ENCODE results near the gene LPP. TPM values are rescaled to one million over a fixed set of nuclear protein-coding genes. Genes with fewer than 3 reads are reported as not detected.

The LPP gene
- total and polyA plus RNA-seq, 2 of the 4 experiments (the other 2 are of a cell fraction), result 16.0 to 130 TPM

DNA sequence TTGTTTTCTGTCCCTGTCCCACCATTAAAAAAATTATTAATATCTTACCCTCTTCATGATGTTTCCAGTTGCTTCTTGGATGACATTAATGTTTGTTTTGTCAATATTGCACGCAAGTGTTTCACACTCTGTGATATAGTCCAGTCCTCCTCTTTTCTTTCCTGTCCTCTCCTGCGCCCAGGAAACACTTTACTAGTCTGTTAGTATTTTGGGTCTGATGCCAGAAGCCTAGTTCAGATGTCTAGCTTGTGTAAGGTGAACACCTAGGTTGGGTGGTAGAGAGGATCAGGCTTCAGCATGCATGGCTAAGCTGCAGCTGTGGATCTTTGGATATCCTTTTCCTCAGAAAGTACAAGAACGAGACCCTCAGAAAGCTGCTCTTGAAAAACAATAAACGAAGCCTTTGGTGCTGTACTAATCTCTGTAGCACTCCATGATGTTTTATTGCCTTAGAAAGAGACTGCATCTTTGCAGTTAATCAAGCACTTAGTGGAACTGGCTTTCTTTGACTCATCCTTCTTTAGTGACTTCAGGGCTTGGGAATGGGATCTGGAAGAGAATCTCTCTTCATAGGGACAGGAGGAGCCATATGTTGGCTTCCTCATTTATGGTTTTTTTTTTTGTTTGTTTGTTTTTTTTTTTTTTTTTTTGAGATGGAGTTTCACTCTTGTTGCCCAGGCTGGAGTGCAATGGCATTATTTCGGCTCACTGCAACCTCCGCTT, 253.4 kb downstream of the LPP start:
- H3K36me3 ChIP-seq (ENCODE audit: control insufficient read depth, insufficient read depth, low read length), result peaks cover 16% of the 10 kb centered on the region
- no peak overlapping the region for H4K5ac ChIP-seq (ENCODE audit: low read depth, low read length)
- no peaks in the 10 kb centered on the region for H3K9me3 ChIP-seq (ENCODE audit: control insufficient read depth, insufficient read depth, low read length)
- H3K23ac ChIP-seq (ENCODE audit: low read depth, low read length), result no peak overlapping the region
- H3K9me1 ChIP-seq (ENCODE audit: insufficient read depth, low read length), result peaks cover 22% of the 10 kb centered on the region
- no peak overlapping the region for H3K27ac ChIP-seq (ENCODE audit: insufficient read depth, low read length)
- ChIA-PET POLR2A (ENCODE audit: unreplicated experiment) (no interaction called here), CTCF (no interaction called here)
- H2BK15ac ChIP-seq (ENCODE audit: low read depth, low read length), result no peak overlapping the region
- no peak overlapping the region for H3K18ac ChIP-seq (ENCODE audit: low read depth, low read length)
- intact Hi-C loops (cut with micrococcal nuclease), result no loop called here
- H3K56ac ChIP-seq (ENCODE audit: extremely low read depth, insufficient read depth, low read length), result no peak overlapping the region
- no peak overlapping the region for H3K4me3 ChIP-seq (ENCODE audit: insufficient read depth, low read depth, low read length)
- H2AK9ac ChIP-seq (replicated peaks; ENCODE audit: low read depth, low read length, poor library complexity), result no peak overlapping the region
- no peak overlapping the region for H2AK5ac ChIP-seq (ENCODE audit: low read depth, low read length)
- no peak overlapping the region for H2AFZ ChIP-seq (replicated peaks; ENCODE audit: low read length, poor library complexity)
- peaks cover 26% of the 10 kb centered on the region; the same call in 1 of the 2 replicates for H4K20me1 ChIP-seq (ENCODE audit: insufficient read depth, low read length)
- WGBS, 2 experiments (ENCODE audit: extremely low coverage in 2 of 2, insufficient read length in 1 of 2), result 71% methylated on average over 2 of the region's 6 CpGs; no CpG with 5 or more reads in 1 of the 2 experiments
- H3K4me1 ChIP-seq (ENCODE audit: control insufficient read depth, insufficient read depth, low read length), result no peaks in the 10 kb centered on the region
- H2BK120ac ChIP-seq (ENCODE audit: low read depth, low read length), result no peak overlapping the region
- H3K27me3 ChIP-seq (ENCODE audit: control insufficient read depth, insufficient read depth, low read length), result no peaks in the 10 kb centered on the region
- no peak overlapping the region for H2BK20ac ChIP-seq (ENCODE audit: low read depth, low read length)
- no peak overlapping the region for H3K9ac ChIP-seq (ENCODE audit: low read depth, low read length)
- no peak overlapping the region for H4K91ac ChIP-seq (ENCODE audit: insufficient read depth, low read depth, low read length)
- H4K8ac ChIP-seq (ENCODE audit: low read depth in 2 of 2, low read length in 2 of 2), result no peak overlapping the region
- H3K14ac ChIP-seq (replicated peaks; ENCODE audit: low read depth, low read length), result no peak overlapping the region
- no TSS peak for BruUV-seq (replicated peaks)
- H3K4me2 ChIP-seq (ENCODE audit: low read depth, low read length), result no peak overlapping the region
- TF ChIP-seq RFX5 (IDR thresholded peaks at IDR 0.05; ENCODE audit: low read depth, low read length) (no peak), NFE2L2 (IDR thresholded peaks at IDR 0.05; ENCODE audit: low read depth, low read length) (no peak), BHLHE40 (IDR thresholded peaks at IDR 0.05; ENCODE audit: low read depth, low read length) (no peak)
- ATAC-seq (ENCODE audit: low read depth), result no peak
- no peak overlapping the region for H3K4ac ChIP-seq (ENCODE audit: low read depth, low read length)
- in situ Hi-C loops (cut with MboI; ENCODE audit: low sequenced_read_pairs), result loop anchor here (25.0 kb wide), 1 partner anchor 670 kb away; the partner anchor contains the start of gene BCL6
- peaks cover 30 to 70% of the 10 kb centered on the region in 2 experiments for H3K79me1 ChIP-seq (ENCODE audit: low read depth in 1 of 2, low read length in 2 of 2)
- peak; percentile 55 for DNase-seq
- dilution Hi-C loops (cut with HindIII; ENCODE audit: low sequenced_read_pairs, unreplicated experiment), result no loop called here
- no peak overlapping the region for H2BK5ac ChIP-seq (ENCODE audit: low read depth, low read length, poor library complexity, severe bottlenecking)
